ENCODE data around the gene CD164. TPM values are rescaled to one million over a fixed set of nuclear protein-coding genes. Genes with fewer than 3 reads are reported as not detected.

The CD164 gene
- total RNA-seq, 1 experiment from 2014 or later: 228 TPM

DNA sequence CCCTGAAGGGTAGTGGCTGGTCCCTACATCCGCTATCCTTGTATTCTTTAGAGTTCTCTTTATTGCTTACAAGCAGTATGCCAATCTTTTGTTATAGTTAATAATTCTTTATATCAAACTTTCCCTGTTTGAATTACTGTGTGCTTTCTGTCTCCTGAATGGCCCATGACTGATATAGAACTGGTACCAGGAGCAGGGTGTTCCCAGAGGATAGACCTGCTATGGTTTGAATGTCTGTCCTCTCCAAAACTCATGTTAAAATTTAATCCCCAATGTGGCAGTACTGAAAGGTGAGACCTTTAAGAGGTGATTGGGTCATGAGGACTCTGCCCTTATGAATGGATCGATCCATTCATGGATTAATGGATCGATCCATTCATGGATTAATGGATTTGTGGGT lies 26.0 kb downstream of the CD164 start:
- peaks cover 6% of the 10 kb centered on the region for H3K4me1 Mint-ChIP-seq (ENCODE audit: low read depth, unreplicated experiment)
- Histone ChIP-seq H3K27me3 (replicated peaks; ENCODE audit: control insufficient read depth, insufficient read depth, low read length) (no peaks in the 10 kb centered on the region), H3K36me3 (ENCODE audit: control insufficient read depth, insufficient read depth, low read length) (no peaks in the 10 kb centered on the region; the same call in 1 of the 2 replicates), H3K4me3 (ENCODE audit: low read depth, low read length) (no peak overlapping the region), H3K9me3 (peaks cover 6% of the 10 kb centered on the region; the same call in 1 of the 2 replicates), H3K4me1 (no peaks in the 10 kb centered on the region)
- no TSS peak for BruUV-seq (replicated peaks)
- H3K27me3 Mint-ChIP-seq (ENCODE audit: insufficient read depth, unreplicated experiment): no peaks in the 10 kb centered on the region
- no peak overlapping the region for H3K27ac Mint-ChIP-seq (ENCODE audit: unreplicated experiment)
- H3K4me3 Mint-ChIP-seq (ENCODE audit: unreplicated experiment): no peak overlapping the region
- no peak for DNase-seq
- H3K9me3 Mint-ChIP-seq (ENCODE audit: unreplicated experiment): no peaks in the 10 kb centered on the region
- CTCF ChIA-PET: no interaction called here
- POLR2A ChIA-PET: no interaction called here
- intact Hi-C loops (cut with micrococcal nuclease; ENCODE audit: unreplicated experiment): no loop called here
- TF ChIP-seq, protein P1, sequence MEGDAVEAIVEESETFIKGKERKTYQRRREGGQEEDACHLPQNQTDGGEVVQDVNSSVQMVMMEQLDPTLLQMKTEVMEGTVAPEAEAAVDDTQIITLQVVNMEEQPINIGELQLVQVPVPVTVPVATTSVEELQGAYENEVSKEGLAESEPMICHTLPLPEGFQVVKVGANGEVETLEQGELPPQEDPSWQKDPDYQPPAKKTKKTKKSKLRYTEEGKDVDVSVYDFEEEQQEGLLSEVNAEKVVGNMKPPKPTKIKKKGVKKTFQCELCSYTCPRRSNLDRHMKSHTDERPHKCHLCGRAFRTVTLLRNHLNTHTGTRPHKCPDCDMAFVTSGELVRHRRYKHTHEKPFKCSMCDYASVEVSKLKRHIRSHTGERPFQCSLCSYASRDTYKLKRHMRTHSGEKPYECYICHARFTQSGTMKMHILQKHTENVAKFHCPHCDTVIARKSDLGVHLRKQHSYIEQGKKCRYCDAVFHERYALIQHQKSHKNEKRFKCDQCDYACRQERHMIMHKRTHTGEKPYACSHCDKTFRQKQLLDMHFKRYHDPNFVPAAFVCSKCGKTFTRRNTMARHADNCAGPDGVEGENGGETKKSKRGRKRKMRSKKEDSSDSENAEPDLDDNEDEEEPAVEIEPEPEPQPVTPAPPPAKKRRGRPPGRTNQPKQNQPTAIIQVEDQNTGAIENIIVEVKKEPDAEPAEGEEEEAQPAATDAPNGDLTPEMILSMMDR (IDR thresholded peaks at IDR 0.05; ENCODE audit: insufficient read depth in 1 of 2, low read depth in 1 of 2, low read length in 1 of 2, severe bottlenecking in 1 of 2, unreplicated experiment in 1 of 2): no peak
- peaks cover 11% of the 10 kb centered on the region for H3K36me3 Mint-ChIP-seq (ENCODE audit: insufficient read depth, unreplicated experiment)

GRCh38 chr6:109351231-109352130 lies 30.8 kb downstream of the CD164 start:
- no peak overlapping the region for H3K4me3 ChIP-seq (ENCODE audit: low read depth, low read length)
- ChIA-PET POLR2A (no interaction called here), CTCF (no interaction called here)

GRCh38 chr6:109349419-109349987 lies 32.8 kb downstream of the CD164 start:
- intact Hi-C loops (cut with micrococcal nuclease; ENCODE audit: unreplicated experiment): no loop called here
- Mint-ChIP-seq H3K4me1 (ENCODE audit: low read depth, unreplicated experiment) (peaks cover 9% of the 10 kb centered on the region), H3K4me3 (ENCODE audit: unreplicated experiment) (no peak overlapping the region), H3K27me3 (ENCODE audit: insufficient read depth, unreplicated experiment) (no peaks in the 10 kb centered on the region), H3K9me3 (ENCODE audit: unreplicated experiment) (no peaks in the 10 kb centered on the region), H3K27ac (ENCODE audit: unreplicated experiment) (no peak overlapping the region), H3K36me3 (ENCODE audit: insufficient read depth, unreplicated experiment) (peaks cover 2% of the 10 kb centered on the region)
- TF ChIP-seq, protein P1 (IDR thresholded peaks at IDR 0.05; ENCODE audit: insufficient read depth in 1 of 2, low read depth in 1 of 2, low read length in 1 of 2, severe bottlenecking in 1 of 2, unreplicated experiment in 1 of 2): no peak
- Histone ChIP-seq H3K4me1 (no peaks in the 10 kb centered on the region), H3K27me3 (replicated peaks; ENCODE audit: control insufficient read depth, insufficient read depth, low read length) (no peaks in the 10 kb centered on the region), H3K36me3 (ENCODE audit: control insufficient read depth, insufficient read depth, low read length) (no peaks in the 10 kb centered on the region; the same call in 1 of the 2 replicates), H3K9me3 (no peaks in the 10 kb centered on the region), H3K4me3 (ENCODE audit: low read depth, low read length) (no peak overlapping the region)
- ChIA-PET POLR2A (no interaction called here), CTCF (no interaction called here)
- no peak for DNase-seq
- no TSS peak for BruUV-seq (replicated peaks)

More at GRCh38 chr6:109351231-109352130, 30.8 kb downstream of the CD164 start:
- TF ChIP-seq, protein P1 (IDR thresholded peaks at IDR 0.05; ENCODE audit: insufficient read depth in 1 of 2, low read depth in 1 of 2, low read length in 1 of 2, severe bottlenecking in 1 of 2, unreplicated experiment in 1 of 2): no peak
- Mint-ChIP-seq H3K4me1 (ENCODE audit: low read depth, unreplicated experiment) (peaks cover 6% of the 10 kb centered on the region), H3K9me3 (ENCODE audit: unreplicated experiment) (no peaks in the 10 kb centered on the region), H3K27ac (ENCODE audit: unreplicated experiment) (no peak overlapping the region), H3K27me3 (ENCODE audit: insufficient read depth, unreplicated experiment) (no peaks in the 10 kb centered on the region), H3K36me3 (ENCODE audit: insufficient read depth, unreplicated experiment) (no peaks in the 10 kb centered on the region), H3K4me3 (ENCODE audit: unreplicated experiment) (no peak overlapping the region)
- no peaks in the 10 kb centered on the region; the same call in 1 of the 2 replicates for H3K9me3 ChIP-seq
- intact Hi-C loops (cut with micrococcal nuclease; ENCODE audit: unreplicated experiment): no loop called here
- no peaks in the 10 kb centered on the region for H3K4me1 ChIP-seq
- no peaks in the 10 kb centered on the region; the same call in 1 of the 2 replicates for H3K36me3 ChIP-seq (ENCODE audit: control insufficient read depth, insufficient read depth, low read length)
- no peaks in the 10 kb centered on the region for H3K27me3 ChIP-seq (replicated peaks; ENCODE audit: control insufficient read depth, insufficient read depth, low read length)
- BruUV-seq (replicated peaks): no TSS peak
- no peak for DNase-seq
